ENCODE measurements around the gene NRP2. TPM values are rescaled to one million over a fixed set of nuclear protein-coding genes. Genes with fewer than 3 reads are reported as not detected.

The NRP2 gene
- total RNA-seq, 1 experiment from 2014 or later = 31.0 TPM

DNA sequence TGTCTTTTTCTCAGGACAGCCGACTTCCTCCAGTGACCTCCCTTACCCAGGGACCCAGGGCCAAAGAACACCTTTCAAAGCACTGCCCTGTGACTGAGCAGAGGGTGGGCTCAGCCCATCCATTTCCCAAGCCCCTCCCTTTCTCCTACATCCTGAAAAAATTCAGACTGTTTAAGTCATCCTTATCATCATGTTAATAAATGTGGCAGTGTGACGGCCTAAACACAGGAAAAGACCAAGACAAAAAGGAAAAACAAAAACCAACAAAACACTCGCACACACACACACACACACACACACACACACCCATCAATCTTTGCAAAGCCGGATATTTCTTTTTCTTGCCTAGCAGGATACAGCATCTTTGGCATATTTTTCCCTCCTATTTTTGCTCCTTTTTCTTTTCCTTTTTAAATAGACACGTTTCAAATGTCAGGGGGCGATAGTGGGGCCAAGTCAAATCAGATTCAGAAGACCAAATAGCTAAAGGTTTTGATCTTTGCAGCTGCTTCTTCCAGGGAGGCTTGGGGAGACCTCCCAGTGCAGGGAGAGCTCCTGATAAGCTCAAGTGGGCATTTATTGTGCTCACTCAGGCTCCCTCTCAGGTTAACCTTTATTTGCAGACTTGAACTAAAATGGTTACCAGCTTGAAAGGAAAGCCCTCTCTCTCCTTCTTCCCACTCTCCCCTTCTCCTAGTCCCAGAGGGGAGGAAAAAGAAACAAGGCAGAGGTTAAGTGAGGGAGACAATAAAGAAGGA lies 39.5 kb upstream of the NRP2 start:
- H3K4me1 ChIP-seq (replicated peaks; ENCODE audit: insufficient read depth) = no peaks in the 10 kb centered on the region
- CTCF ChIA-PET = no interaction called here
- H3K9me3 ChIP-seq (ENCODE audit: insufficient read depth, low read depth) = no peaks in the 10 kb centered on the region
- no peak for DNase-seq
- POLR2A ChIA-PET (ENCODE audit: unreplicated experiment) = no interaction called here
- H3K27me3 ChIP-seq (ENCODE audit: insufficient read depth, low read depth) = no peaks in the 10 kb centered on the region
- H4K20me1 ChIP-seq (ENCODE audit: insufficient read depth) = no peaks in the 10 kb centered on the region
- intact Hi-C loops (cut with micrococcal nuclease; ENCODE audit: unreplicated experiment) = no loop called here
- no peaks in the 10 kb centered on the region for H3K79me2 ChIP-seq (ENCODE audit: low read depth)
- no peak overlapping the region for H2AFZ ChIP-seq
- TF ChIP-seq EZH2 (IDR thresholded peaks at IDR 0.05; ENCODE audit: low read depth) = no peak
- TF ChIP-seq, protein P1, sequence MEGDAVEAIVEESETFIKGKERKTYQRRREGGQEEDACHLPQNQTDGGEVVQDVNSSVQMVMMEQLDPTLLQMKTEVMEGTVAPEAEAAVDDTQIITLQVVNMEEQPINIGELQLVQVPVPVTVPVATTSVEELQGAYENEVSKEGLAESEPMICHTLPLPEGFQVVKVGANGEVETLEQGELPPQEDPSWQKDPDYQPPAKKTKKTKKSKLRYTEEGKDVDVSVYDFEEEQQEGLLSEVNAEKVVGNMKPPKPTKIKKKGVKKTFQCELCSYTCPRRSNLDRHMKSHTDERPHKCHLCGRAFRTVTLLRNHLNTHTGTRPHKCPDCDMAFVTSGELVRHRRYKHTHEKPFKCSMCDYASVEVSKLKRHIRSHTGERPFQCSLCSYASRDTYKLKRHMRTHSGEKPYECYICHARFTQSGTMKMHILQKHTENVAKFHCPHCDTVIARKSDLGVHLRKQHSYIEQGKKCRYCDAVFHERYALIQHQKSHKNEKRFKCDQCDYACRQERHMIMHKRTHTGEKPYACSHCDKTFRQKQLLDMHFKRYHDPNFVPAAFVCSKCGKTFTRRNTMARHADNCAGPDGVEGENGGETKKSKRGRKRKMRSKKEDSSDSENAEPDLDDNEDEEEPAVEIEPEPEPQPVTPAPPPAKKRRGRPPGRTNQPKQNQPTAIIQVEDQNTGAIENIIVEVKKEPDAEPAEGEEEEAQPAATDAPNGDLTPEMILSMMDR (conservative IDR thresholded peaks at IDR 0.05) = no peak
- no peak overlapping the region for H3K4me2 ChIP-seq
- H3K9me2 ChIP-seq (ENCODE audit: insufficient read depth) = no peaks in the 10 kb centered on the region
- no peak overlapping the region for H3K4me3 ChIP-seq
- BruUV-seq (replicated peaks) = no TSS peak
- H3F3A ChIP-seq (ENCODE audit: insufficient read depth, low read depth) = no peaks in the 10 kb centered on the region
- no peaks in the 10 kb centered on the region for H3K36me3 ChIP-seq (ENCODE audit: low read depth)
- H3K27ac ChIP-seq = no peak overlapping the region

DNA sequence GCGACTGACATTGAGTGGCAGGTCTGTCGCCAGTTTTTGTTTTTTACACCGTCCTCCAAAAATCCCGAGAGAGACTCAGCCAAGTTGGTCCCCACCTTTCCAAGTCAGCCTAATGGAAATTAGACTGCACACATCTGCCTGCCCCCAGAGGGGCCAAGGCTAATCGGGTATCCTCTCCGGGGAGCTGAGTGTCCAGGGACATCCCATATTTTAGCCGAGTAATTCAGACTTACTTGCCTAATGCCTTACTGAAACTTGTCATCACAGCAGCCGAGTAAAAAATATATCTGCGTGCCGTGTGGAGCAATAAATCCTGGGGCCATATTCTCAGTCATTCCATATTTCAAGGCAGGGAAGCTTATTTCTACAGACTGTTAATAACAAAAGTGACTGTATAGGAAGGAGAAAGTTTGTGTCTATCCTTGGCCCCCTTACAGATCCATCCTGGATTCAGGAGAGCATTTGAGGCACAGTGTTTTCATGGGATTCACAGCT lies 38.9 kb upstream of the NRP2 start:
- POLR2A ChIA-PET (ENCODE audit: unreplicated experiment) = no interaction called here
- intact Hi-C loops (cut with micrococcal nuclease; ENCODE audit: unreplicated experiment) = no loop called here
- no peak overlapping the region for H3K4me2 ChIP-seq

DNA sequence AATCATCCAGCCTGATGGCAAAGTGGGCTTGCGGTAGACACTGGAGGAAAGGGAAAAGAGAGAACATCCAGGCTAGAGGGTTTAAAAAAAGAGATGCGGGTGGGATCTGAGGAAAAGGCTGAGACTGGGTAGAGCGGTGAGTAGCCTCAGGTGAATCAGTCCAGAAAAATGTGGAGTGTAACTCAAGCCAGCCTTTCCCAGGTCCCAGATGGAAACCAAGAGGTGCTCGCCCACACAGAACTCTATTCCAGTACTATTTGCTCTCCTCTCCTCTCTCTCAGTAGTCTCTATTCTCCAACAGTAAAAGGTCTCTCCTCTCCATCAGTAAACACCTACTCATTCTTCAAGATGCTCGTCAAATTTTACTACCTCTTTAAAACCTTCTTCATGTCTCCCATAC lies 38.3 kb upstream of the NRP2 start:
- Histone ChIP-seq H3K79me2 (ENCODE audit: low read depth) (no peaks in the 10 kb centered on the region), H3K4me3 (no peak overlapping the region), H2AFZ (no peak overlapping the region), H3K27me3 (ENCODE audit: insufficient read depth, low read depth) (no peaks in the 10 kb centered on the region), H3K4me2 (no peak overlapping the region), H3K4me1 (replicated peaks; ENCODE audit: insufficient read depth) (no peaks in the 10 kb centered on the region), H3K27ac (no peak overlapping the region), H3K9me2 (ENCODE audit: insufficient read depth) (no peaks in the 10 kb centered on the region), H3F3A (ENCODE audit: insufficient read depth, low read depth) (no peaks in the 10 kb centered on the region), H3K9me3 (ENCODE audit: insufficient read depth, low read depth) (no peaks in the 10 kb centered on the region), H3K36me3 (ENCODE audit: low read depth) (no peaks in the 10 kb centered on the region), H4K20me1 (ENCODE audit: insufficient read depth) (no peaks in the 10 kb centered on the region)
- no peak for DNase-seq
- intact Hi-C loops (cut with micrococcal nuclease; ENCODE audit: unreplicated experiment) = no loop called here
- no TSS peak for BruUV-seq (replicated peaks)
- ChIA-PET POLR2A (ENCODE audit: unreplicated experiment) (no interaction called here), CTCF (no interaction called here)
- no peak for TF ChIP-seq EZH2 (IDR thresholded peaks at IDR 0.05; ENCODE audit: low read depth)
- TF ChIP-seq, protein P1 (conservative IDR thresholded peaks at IDR 0.05) = no peak

More for the DNA sequence above, 38.9 kb upstream of the NRP2 start:
- TF ChIP-seq EZH2 (IDR thresholded peaks at IDR 0.05; ENCODE audit: low read depth) = no peak
- TF ChIP-seq, protein P1 (conservative IDR thresholded peaks at IDR 0.05) = no peak
- CTCF ChIA-PET = no interaction called here
- H3K9me2 ChIP-seq (ENCODE audit: insufficient read depth) = no peaks in the 10 kb centered on the region
- no peaks in the 10 kb centered on the region for H3K4me1 ChIP-seq (replicated peaks; ENCODE audit: insufficient read depth)
- no peak for DNase-seq
- no TSS peak for BruUV-seq (replicated peaks)
- H4K20me1 ChIP-seq (ENCODE audit: insufficient read depth) = no peaks in the 10 kb centered on the region
- no peaks in the 10 kb centered on the region for H3K36me3 ChIP-seq (ENCODE audit: low read depth)
- no peak overlapping the region for H3K4me3 ChIP-seq
- no peak overlapping the region for H3K27ac ChIP-seq
- no peaks in the 10 kb centered on the region for H3K9me3 ChIP-seq (ENCODE audit: insufficient read depth, low read depth)
- no peaks in the 10 kb centered on the region for H3K79me2 ChIP-seq (ENCODE audit: low read depth)
- H2AFZ ChIP-seq = no peak overlapping the region
- no peaks in the 10 kb centered on the region for H3F3A ChIP-seq (ENCODE audit: insufficient read depth, low read depth)
- no peaks in the 10 kb centered on the region for H3K27me3 ChIP-seq (ENCODE audit: insufficient read depth, low read depth)

All from PC-9 (cell line).